Colon (tissue), 2 donors: ENCODE measurements around the gene TDRD9.

Source experiments
- FAIRE-seq: peaks from 2 replicates; lab custom pipeline; 2012; peaks lifted over from hg19 to GRCh38; lab: Jason Lieb, UNC
- donor health status: control.
- donor health status: control.

TDRD9 gene

GRCh38 chr14:103890821-103891666 is 37.2 kb upstream of the TDRD9 start:
- FAIRE-seq = no peak

- no peak for FAIRE-seq
Measured at GRCh38 chr14:103891667-103892215, 36.5 kb upstream of the TDRD9 start.

GRCh38 chr14:103892247-103892646 is 36.0 kb upstream of the TDRD9 start:
- FAIRE-seq = no peak

GRCh38 chr14:103894034-103894722 is 34.1 kb upstream of the TDRD9 start:
- FAIRE-seq = no peak

- FAIRE-seq = no peak
Measured at GRCh38 chr14:103894723-103895059, 33.6 kb upstream of the TDRD9 start.

- no peak for FAIRE-seq
Measured at GRCh38 chr14:103896578-103896977, 31.7 kb upstream of the TDRD9 start.

- no peak for FAIRE-seq
Measured at GRCh38 chr14:103897075-103897947, 30.9 kb upstream of the TDRD9 start.

- no peak for FAIRE-seq
Measured at GRCh38 chr14:103898204-103898603, 30.1 kb upstream of the TDRD9 start.

GRCh38 chr14:103898711-103899110 is 29.5 kb upstream of the TDRD9 start:
- no peak for FAIRE-seq

- no peak for FAIRE-seq
Measured at GRCh38 chr14:103899316-103899715, 28.9 kb upstream of the TDRD9 start.

- no peak for FAIRE-seq
Measured at GRCh38 chr14:103899833-103900232, 28.4 kb upstream of the TDRD9 start.

- no peak for FAIRE-seq
Measured at GRCh38 chr14:103904493-103905107, 23.7 kb upstream of the TDRD9 start.

- no peak for FAIRE-seq
Measured at GRCh38 chr14:103905842-103906456, 22.3 kb upstream of the TDRD9 start.

GRCh38 chr14:103908580-103908979 is 19.7 kb upstream of the TDRD9 start:
- no peak for FAIRE-seq

- FAIRE-seq = no peak
Measured at GRCh38 chr14:103909531-103910261, 18.6 kb upstream of the TDRD9 start.

GRCh38 chr14:103910262-103910935 is 17.9 kb upstream of the TDRD9 start:
- no peak for FAIRE-seq

- no peak for FAIRE-seq
Measured at GRCh38 chr14:103910984-103911383, 17.3 kb upstream of the TDRD9 start.

- FAIRE-seq = no peak
Measured at GRCh38 chr14:103915616-103916015, 12.6 kb upstream of the TDRD9 start.

- FAIRE-seq = no peak
Measured at GRCh38 chr14:103916636-103917262, 11.5 kb upstream of the TDRD9 start.
